Parathyroid adenoma (tissue), 2 donors: ENCODE data around the gene PRSS50.

Experiments
- H2AFZ ChIP-seq: fragments of 300-600 bp; sonication (generic); one replicate; pipeline ENCODE4 v1.7.0; 2017; ENCODE audit warnings: antibody characterized with exemption, mild to moderate bottlenecking
- H3K27ac ChIP-seq: fragments of 300-600 bp; sonication (generic); one replicate; pipeline ENCODE4 v1.7.0; 2017
- H3K27me3 ChIP-seq: fragments of 300-600 bp; sonication (generic); one replicate; pipeline ENCODE4 v1.7.0; 2017; ENCODE audit warnings: low read length; ENCODE audit not compliant: control insufficient read depth, insufficient read depth
- H3K36me3 ChIP-seq: fragments of 300-600 bp; sonication (generic); one replicate; pipeline ENCODE4 v1.7.0; 2017; ENCODE audit warnings: low read length; ENCODE audit not compliant: control insufficient read depth, insufficient read depth
- H3K4me1 ChIP-seq: fragments of 300-600 bp; sonication (generic); one replicate; pipeline ENCODE4 v1.7.0; 2017; ENCODE audit warnings: control low read depth
- H3K4me2 ChIP-seq: fragments of 300-600 bp; sonication (generic); one replicate; pipeline ENCODE4 v1.7.0; 2017; ENCODE audit warnings: low read length
- H3K4me3 ChIP-seq: fragments of 300-600 bp; sonication (generic); one replicate; pipeline ENCODE4 v1.7.0; 2017; ENCODE audit warnings: low read depth, low read length
- H3K79me2 ChIP-seq: fragments of 300-600 bp; sonication (generic); one replicate; pipeline ENCODE4 v1.7.0; 2017; ENCODE audit warnings: control low read depth
- H3K9ac ChIP-seq: fragments of 300-600 bp; sonication (generic); one replicate; pipeline ENCODE4 v1.7.0; 2017; ENCODE audit warnings: mild to moderate bottlenecking
- H3K9me3 ChIP-seq: fragments of 300-600 bp; sonication (generic); one replicate; pipeline ENCODE4 v1.7.0; 2017; ENCODE audit warnings: low read length; ENCODE audit not compliant: control insufficient read depth
- TF ChIP-seq, protein P1 (sequence below): fragments of 300-600 bp; sonication (generic); IDR thresholded peaks from one replicate; pipeline ENCODE4 v1.7.0; 2017; ENCODE audit warnings: antibody characterized with exemption, mild to moderate bottlenecking
- donor health status: primary hyperparathyroidism.

The PRSS50 gene

DNA sequence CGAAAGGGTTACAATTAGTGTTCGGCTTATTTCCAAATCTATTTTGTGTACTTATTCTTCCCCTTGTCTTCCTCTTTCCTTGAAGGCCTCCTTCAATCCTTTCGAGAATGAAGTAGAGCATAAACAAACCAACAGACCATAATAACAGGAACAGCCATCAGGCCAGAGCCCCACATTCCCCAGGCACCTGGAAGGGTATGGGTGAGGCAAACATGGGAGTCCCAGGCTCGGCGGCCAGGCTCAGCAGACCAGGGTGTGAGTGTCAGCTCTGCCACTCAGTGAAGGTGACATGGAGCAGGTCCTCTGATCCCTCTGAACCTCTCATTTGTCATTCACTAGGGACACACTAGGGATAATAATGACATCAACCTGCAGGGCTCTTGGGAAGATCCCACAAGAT is 38.0 kb downstream of the PRSS50 start:
- H3K4me1 ChIP-seq: no peaks in the 10 kb centered on the region
- no peaks in the 10 kb centered on the region for H3K36me3 ChIP-seq
- H3K4me2 ChIP-seq: no peak overlapping the region
- no peak overlapping the region for H3K27ac ChIP-seq
- TF ChIP-seq, protein P1, sequence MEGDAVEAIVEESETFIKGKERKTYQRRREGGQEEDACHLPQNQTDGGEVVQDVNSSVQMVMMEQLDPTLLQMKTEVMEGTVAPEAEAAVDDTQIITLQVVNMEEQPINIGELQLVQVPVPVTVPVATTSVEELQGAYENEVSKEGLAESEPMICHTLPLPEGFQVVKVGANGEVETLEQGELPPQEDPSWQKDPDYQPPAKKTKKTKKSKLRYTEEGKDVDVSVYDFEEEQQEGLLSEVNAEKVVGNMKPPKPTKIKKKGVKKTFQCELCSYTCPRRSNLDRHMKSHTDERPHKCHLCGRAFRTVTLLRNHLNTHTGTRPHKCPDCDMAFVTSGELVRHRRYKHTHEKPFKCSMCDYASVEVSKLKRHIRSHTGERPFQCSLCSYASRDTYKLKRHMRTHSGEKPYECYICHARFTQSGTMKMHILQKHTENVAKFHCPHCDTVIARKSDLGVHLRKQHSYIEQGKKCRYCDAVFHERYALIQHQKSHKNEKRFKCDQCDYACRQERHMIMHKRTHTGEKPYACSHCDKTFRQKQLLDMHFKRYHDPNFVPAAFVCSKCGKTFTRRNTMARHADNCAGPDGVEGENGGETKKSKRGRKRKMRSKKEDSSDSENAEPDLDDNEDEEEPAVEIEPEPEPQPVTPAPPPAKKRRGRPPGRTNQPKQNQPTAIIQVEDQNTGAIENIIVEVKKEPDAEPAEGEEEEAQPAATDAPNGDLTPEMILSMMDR: no peak
- H3K27me3 ChIP-seq: no peaks in the 10 kb centered on the region
- no peaks in the 10 kb centered on the region for H3K9me3 ChIP-seq
- no peaks in the 10 kb centered on the region for H3K79me2 ChIP-seq
- H3K9ac ChIP-seq: no peak overlapping the region
- no peak overlapping the region for H3K4me3 ChIP-seq
- no peak overlapping the region for H2AFZ ChIP-seq

GRCh38 chr3:46678280-46678679 is 39.4 kb downstream of the PRSS50 start:
- Histone ChIP-seq H3K27me3 (no peaks in the 10 kb centered on the region), H2AFZ (no peak overlapping the region), H3K27ac (no peak overlapping the region), H3K79me2 (no peaks in the 10 kb centered on the region), H3K4me1 (no peaks in the 10 kb centered on the region), H3K36me3 (no peaks in the 10 kb centered on the region), H3K9me3 (no peaks in the 10 kb centered on the region), H3K4me3 (no peak overlapping the region), H3K4me2 (no peak overlapping the region), H3K9ac (no peak overlapping the region)
- TF ChIP-seq, protein P1: no peak

DNA sequence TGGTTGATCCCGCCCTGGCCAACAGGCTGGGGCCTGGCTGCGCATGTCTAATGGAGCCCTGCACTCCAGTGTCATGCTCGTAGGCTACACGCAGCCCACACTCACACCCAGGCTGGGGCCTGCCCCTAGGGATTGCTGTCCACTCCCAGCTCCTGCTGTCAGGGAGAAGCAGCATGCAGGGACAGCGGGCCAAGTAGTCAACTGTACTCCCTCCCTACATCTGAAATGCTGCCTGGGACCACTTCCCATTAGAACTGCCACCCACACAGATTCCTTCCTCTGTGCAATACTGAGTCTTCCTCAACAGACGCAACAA is 40.3 kb downstream of the PRSS50 start:
- no peaks in the 10 kb centered on the region for H3K79me2 ChIP-seq
- H3K4me2 ChIP-seq: no peak overlapping the region
- no peak overlapping the region for H3K4me3 ChIP-seq
- TF ChIP-seq, protein P1: no peak
- H2AFZ ChIP-seq: no peak overlapping the region
- no peak overlapping the region for H3K9ac ChIP-seq
- no peaks in the 10 kb centered on the region for H3K27me3 ChIP-seq
- H3K27ac ChIP-seq: no peak overlapping the region
- no peaks in the 10 kb centered on the region for H3K4me1 ChIP-seq
- H3K9me3 ChIP-seq: no peaks in the 10 kb centered on the region
- H3K36me3 ChIP-seq: no peaks in the 10 kb centered on the region

DNA sequence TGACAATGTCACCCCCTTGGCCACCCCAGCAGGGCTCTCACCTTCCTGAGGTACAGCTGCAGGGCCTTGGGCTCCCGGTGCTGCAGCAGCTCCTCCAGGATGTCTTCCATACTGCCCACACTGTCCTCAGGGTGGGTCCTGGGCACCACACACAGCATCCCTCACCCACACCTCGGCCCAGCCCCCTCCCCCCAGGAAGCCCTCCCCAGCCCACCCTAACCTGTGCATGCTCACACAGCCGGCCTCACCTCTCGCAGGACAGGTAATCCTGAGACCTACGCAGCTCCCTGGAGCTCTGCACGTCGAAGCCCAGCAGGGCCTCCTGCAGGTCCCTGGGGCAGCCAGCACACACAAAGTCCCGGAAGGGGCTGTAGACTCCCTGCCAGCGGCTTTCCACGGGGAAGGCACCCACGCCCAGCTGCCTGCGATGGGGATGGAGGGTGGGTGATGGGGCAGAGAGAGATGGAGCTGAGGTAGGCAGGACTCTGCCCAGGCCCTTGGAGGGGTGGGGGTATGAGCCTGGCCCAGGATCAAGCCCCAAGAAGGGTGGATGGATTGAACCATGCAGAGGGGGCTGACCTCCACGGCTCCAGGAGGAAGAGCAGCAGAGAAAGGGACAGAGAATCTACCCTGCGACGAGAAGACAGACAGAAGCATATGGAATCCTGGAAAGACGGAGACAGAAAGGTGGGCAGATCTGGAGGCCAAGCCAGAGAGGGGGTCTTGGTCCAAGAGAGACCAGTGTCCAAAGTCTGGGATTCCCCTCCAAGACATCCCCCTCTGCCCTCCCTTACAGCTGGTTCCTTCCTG is 40.9 kb downstream of the PRSS50 start:
- Histone ChIP-seq H3K9me3 (no peaks in the 10 kb centered on the region), H3K9ac (no peak overlapping the region), H3K36me3 (no peaks in the 10 kb centered on the region), H3K4me3 (no peak overlapping the region), H3K4me2 (no peak overlapping the region), H3K4me1 (no peaks in the 10 kb centered on the region), H3K79me2 (no peaks in the 10 kb centered on the region), H3K27me3 (no peaks in the 10 kb centered on the region), H2AFZ (no peak overlapping the region), H3K27ac (no peak overlapping the region)
- TF ChIP-seq, protein P1: no peak
